Bronchial epithelial cell (primary cell): Measurements from ENCODE around the gene CCNL1. TPM values are rescaled to one million over a fixed set of nuclear protein-coding genes. Genes with fewer than 3 reads are reported as not detected.
A peak's percentile ranks its signal among the peaks of the same experiment; 100 is the strongest.

Experiments
- DNase-seq: peaks from one replicate; pipeline ENCODE4 v3.0.0-alpha.2; 2010; ENCODE audit warnings: low read depth
- FAIRE-seq: peaks from 2 replicates; lab custom pipeline; 2011; peaks lifted over from hg19 to GRCh38; lab: Jason Lieb, UNC
- H3K27me3 ChIP-seq: 2 replicates; pipeline ENCODE4 v1.5.1; 2011; ENCODE audit warnings: low read length; ENCODE audit not compliant: control insufficient read depth, insufficient read depth
- H3K36me3 ChIP-seq: 2 replicates; pipeline ENCODE4 v1.5.1; 2011; ENCODE audit warnings: low read length; ENCODE audit not compliant: control insufficient read depth, insufficient read depth
- H3K4me3 ChIP-seq: 2 replicates; pipeline ENCODE4 v1.5.1; 2011; ENCODE audit warnings: mild to moderate bottlenecking, low read depth, low read length, control low read depth
- CTCF ChIP-seq: IDR thresholded peaks from 2 replicates; pipeline ENCODE4 v1.5.1; 2011; ENCODE audit warnings: mild to moderate bottlenecking, moderate library complexity, low read length, control low read depth, inconsistent platforms; ENCODE audit not compliant: insufficient read depth, severe bottlenecking
- total RNA-seq: library from RNA; depleted of rRNA; stranded (reverse); fragments of >200 nt; gene quantifications from 2 replicates; pipeline ENCODE4 v1.2.1, GENCODE V29; 2014

Gene CCNL1
- total RNA-seq, 1 donor from 2014 or later: 107 TPM

GRCh38 chr3:157100608-157101396, 59.1 kb downstream of the CCNL1 start:
- H3K27me3 ChIP-seq: no peaks in the 10 kb centered on the region
- FAIRE-seq (no peak), DNase-seq (no peak)
- no peak for TF ChIP-seq CTCF
- no peak overlapping the region for H3K4me3 ChIP-seq
- H3K36me3 ChIP-seq: no peaks in the 10 kb centered on the region

- FAIRE-seq (no peak), DNase-seq (no peak)
- Histone ChIP-seq H3K4me3 (no peak overlapping the region), H3K27me3 (no peaks in the 10 kb centered on the region), H3K36me3 (no peaks in the 10 kb centered on the region)
- no peak for TF ChIP-seq CTCF
These were observed 59.9 kb downstream of the CCNL1 start for GRCh38 chr3:157100096-157100477.

- Histone ChIP-seq H3K4me3 (no peak overlapping the region), H3K27me3 (no peaks in the 10 kb centered on the region), H3K36me3 (no peaks in the 10 kb centered on the region)
- no peak for TF ChIP-seq CTCF
- DNase-seq (peak; percentile 76), FAIRE-seq (no peak)
These were observed 60.4 kb downstream of the CCNL1 start for GRCh38 chr3:157099326-157100095.

GRCh38 chr3:157098823-157099185, 61.1 kb downstream of the CCNL1 start:
- Histone ChIP-seq H3K27me3 (no peaks in the 10 kb centered on the region), H3K36me3 (no peaks in the 10 kb centered on the region), H3K4me3 (no peak overlapping the region)
- DNase-seq: no peak
- FAIRE-seq: no peak
- TF ChIP-seq CTCF: no peak

GRCh38 chr3:157098121-157098822, 61.7 kb downstream of the CCNL1 start:
- Histone ChIP-seq H3K27me3 (no peaks in the 10 kb centered on the region), H3K36me3 (no peaks in the 10 kb centered on the region), H3K4me3 (no peak overlapping the region)
- DNase-seq: no peak
- no peak for TF ChIP-seq CTCF
- no peak for FAIRE-seq
